SK-N-SH (cell line): ENCODE results near the gene TOM1L2. TPM values are rescaled to one million over a fixed set of nuclear protein-coding genes. Genes with fewer than 3 reads are reported as not detected.

Experiments
- CTCF ChIA-PET: fragments of 300-600, 350-600 bp; formaldehyde crosslinking; extraction: SDS; loops from one replicate; lab custom pipeline; 2021; lab: Yijun Ruan, JAX
- POLR2A ChIA-PET: fragments of 350-600 bp; sonication (Branson Sonifier 250); formaldehyde crosslinking; extraction: SDS; loops from one replicate; lab custom pipeline; 2020; ENCODE audit warnings: antibody characterized with exemption, inconsistent platforms; lab: Yijun Ruan, JAX
- DNase-seq: peaks from one replicate; pipeline ENCODE4 v3.0.0; 2012
- H2AFZ ChIP-seq: fragments of 200-600 bp; sonication (generic); 2 replicates; pipeline ENCODE4 v1.8.1; 2016; ENCODE audit warnings: antibody characterized with exemption, mild to moderate bottlenecking, low read depth
- H3F3A ChIP-seq: fragments of 200-600 bp; sonication (generic); replicated peaks from 2 replicates; pipeline ENCODE3; 2016; ENCODE audit warnings: antibody characterized with exemption, mild to moderate bottlenecking; ENCODE audit not compliant: insufficient read depth
- H3K27ac ChIP-seq, 2 experiments: fragments of 200-500 bp in 1 of 2; fragments of 200-600 bp in 1 of 2; sonication (Bioruptor generic) in 1 of 2; sonication (generic), shearing (Covaris generic) in 1 of 2; 2 replicates each; pipeline versions ENCODE4 v1.5.1 to v1.6.1; 2014 to 2016; ENCODE audit warnings: low read depth in 2 of 2, inconsistent platforms in 1 of 2, low read length in 1 of 2, mild to moderate bottlenecking in 1 of 2, mixed read lengths in 1 of 2
- H3K27me3 ChIP-seq: fragments of 200-600 bp; sonication (generic), shearing (Covaris generic); 2 replicates; pipeline ENCODE4 v1.6.1; 2016; ENCODE audit warnings: mixed run types; ENCODE audit not compliant: insufficient read depth
- H3K36me3 ChIP-seq, 2 experiments: fragments of 200-500 bp in 1 of 2; fragments of 200-600 bp in 1 of 2; sonication (Bioruptor generic) in 1 of 2; sonication (generic) in 1 of 2; replicated peaks in 1 of 2; 2 replicates each; pipeline versions ENCODE3 to v1.5.1; 2014 to 2016; ENCODE audit warnings: low read length in 1 of 2, mild to moderate bottlenecking in 1 of 2; ENCODE audit not compliant: insufficient read depth in 2 of 2, control insufficient read depth in 1 of 2
- H3K4me1 ChIP-seq, 2 experiments: fragments of 200-500 bp in 1 of 2; fragments of 200-600 bp in 1 of 2; sonication (Bioruptor generic) in 1 of 2; sonication (generic), shearing (Covaris generic) in 1 of 2; 2 replicates each; pipeline versions ENCODE4 v1.5.1 to v1.6.1; 2014 to 2016; ENCODE audit warnings: low read depth in 1 of 2, low read length in 1 of 2, mixed run types in 1 of 2; ENCODE audit not compliant: insufficient read depth in 2 of 2, control insufficient read depth in 1 of 2
- H3K4me2 ChIP-seq: fragments of 200-600 bp; sonication (generic), shearing (Covaris generic); 2 replicates; pipeline ENCODE4 v1.6.1; 2017; ENCODE audit warnings: mixed run types
- H3K4me3 ChIP-seq, 2 experiments: fragments of 200-500 bp in 1 of 2; fragments of 200-600 bp in 1 of 2; sonication (Bioruptor generic) in 1 of 2; sonication (generic), shearing (Covaris generic) in 1 of 2; 2 replicates each; pipeline versions ENCODE4 v1.5.1 to v1.8.1; 2014 to 2016; ENCODE audit warnings: low read depth in 2 of 2, inconsistent platforms in 1 of 2, low read length in 1 of 2, mild to moderate bottlenecking in 1 of 2, mixed read lengths in 1 of 2, moderate library complexity in 1 of 2
- H3K79me2 ChIP-seq: fragments of 200-600 bp; sonication (generic); 2 replicates; pipeline ENCODE4 v1.8.1; 2017; ENCODE audit warnings: mild to moderate bottlenecking; ENCODE audit not compliant: insufficient read depth
- H3K9ac ChIP-seq: fragments of 200-600 bp; sonication (generic); 2 replicates; pipeline ENCODE4 v1.6.1; 2017; ENCODE audit warnings: mixed run types
- H3K9me2 ChIP-seq: fragments of 200-600 bp; sonication (generic); 2 replicates; pipeline ENCODE4 v1.6.1; 2017; ENCODE audit warnings: mixed run types
- H3K9me3 ChIP-seq: fragments of 200-600 bp; sonication (generic); 2 replicates; pipeline ENCODE4 v1.6.1; 2017; ENCODE audit warnings: mixed run types, mild to moderate bottlenecking, moderate library complexity
- H4K20me1 ChIP-seq: fragments of 200-600 bp; sonication (generic); 2 replicates; pipeline ENCODE4 v1.6.1; 2017; ENCODE audit warnings: mild to moderate bottlenecking, mixed run types; ENCODE audit not compliant: insufficient read depth
- EP300 ChIP-seq, 2 experiments: IDR thresholded peaks; 2 replicates each; pipeline versions ENCODE4 v1.4.0 to v1.6.1; 2012; ENCODE audit warnings: borderline replicate concordance in 1 of 2, low read depth in 1 of 2, low read length in 1 of 2
- EZH2phosphoT487 ChIP-seq: fragments of 200-600 bp; sonication (generic); IDR thresholded peaks from 2 replicates; pipeline ENCODE4 v1.6.1; 2017; ENCODE audit warnings: low read depth, mixed run types, mild to moderate bottlenecking, antibody characterized with exemption, moderate library complexity, borderline replicate concordance
- FOXJ3 ChIP-seq: sonication (generic); formaldehyde crosslinking; IDR thresholded peaks from 2 replicates; pipeline ENCODE4 v1.5.1; 2020; ENCODE audit warnings: mild to moderate bottlenecking, missing genetic modification reagents
- GATA2 ChIP-seq: sonication (generic); formaldehyde crosslinking; IDR thresholded peaks from 2 replicates; pipeline ENCODE4 v1.5.0; 2020; ENCODE audit warnings: mild to moderate bottlenecking, missing genetic modification reagents
- JUND ChIP-seq: IDR thresholded peaks from 2 replicates; pipeline ENCODE4 v1.4.0; 2012
- MXI1 ChIP-seq: IDR thresholded peaks from 2 replicates; pipeline ENCODE4 v1.6.1; 2012; ENCODE audit warnings: mild to moderate bottlenecking, low read depth, low read length, improper control_type of control experiment
- NFIC ChIP-seq: IDR thresholded peaks from 2 replicates; pipeline ENCODE4 v1.4.0; 2012; ENCODE audit warnings: borderline replicate concordance
- NRF1 ChIP-seq: IDR thresholded peaks from 2 replicates; pipeline ENCODE4 v1.6.1; 2012; ENCODE audit warnings: low read depth, mild to moderate bottlenecking, low read length
- RAD21 ChIP-seq: IDR thresholded peaks from 2 replicates; pipeline ENCODE4 v1.6.1; 2012; ENCODE audit warnings: mild to moderate bottlenecking, low read length
- RXRA ChIP-seq: IDR thresholded peaks from 2 replicates; pipeline ENCODE4 v1.4.0; 2012; ENCODE audit warnings: low read depth, mild to moderate bottlenecking, borderline replicate concordance
- SIN3A ChIP-seq: IDR thresholded peaks from 2 replicates; pipeline ENCODE4 v1.6.1; 2012; ENCODE audit warnings: low read depth, mild to moderate bottlenecking, low read length, moderate library complexity, borderline replicate concordance
- TCF12 ChIP-seq: IDR thresholded peaks from 2 replicates; pipeline ENCODE4 v1.4.0; 2012
- TEAD4 ChIP-seq: IDR thresholded peaks from 2 replicates; pipeline ENCODE4 v1.4.0; 2012; ENCODE audit warnings: mild to moderate bottlenecking, borderline replicate concordance; ENCODE audit not compliant: insufficient read depth
- USF2 ChIP-seq: fragments of 150-350 bp; IDR thresholded peaks from 2 replicates; pipeline ENCODE4 v1.6.1; 2017; ENCODE audit warnings: antibody characterized with exemption, low read length, low read depth, borderline replicate concordance
- YY1 ChIP-seq: IDR thresholded peaks from 2 replicates; pipeline ENCODE4 v1.4.0; 2012; ENCODE audit warnings: low read depth, mild to moderate bottlenecking
- ZBTB33 ChIP-seq: IDR thresholded peaks from 2 replicates; pipeline ENCODE4 v1.4.0; 2012; ENCODE audit warnings: low read depth, borderline replicate concordance
- whole genome bisulfite sequencing: methylation state at CpG from one replicate; pipeline ENCODE4 v1.1.6; 2017; ENCODE audit warnings: low lambda C conversion rate; 5-methylcytosine and 5-hydroxymethylcytosine counted together
- polyA plus RNA-seq, 3 experiments: library from polyadenylated mRNA; depleted of rRNA; stranded (reverse); fragments of >200 nt; gene quantifications; 2 replicates each; pipeline ENCODE4 v1.2.3, GENCODE V29; 2012
- TF ChIP-seq, protein P1 (sequence below): IDR thresholded peaks from 2 replicates; pipeline ENCODE4 v1.4.0; 2012; ENCODE audit warnings: low read depth, borderline replicate concordance
- TF ChIP-seq, protein P2 (sequence below): fragments of 200-600 bp; sonication (generic); IDR thresholded peaks from 2 replicates; pipeline ENCODE4 v1.6.1; 2017; ENCODE audit warnings: antibody characterized with exemption, mild to moderate bottlenecking, moderate library complexity

The TOM1L2 gene
- polyA plus RNA-seq, 1 of the 3 experiments (the other 2 are of a cell fraction), result 85.4 TPM

- Histone ChIP-seq H3K4me2 (no peak overlapping the region), H2AFZ (no peak overlapping the region), H3K9me2 (no peaks in the 10 kb centered on the region), H3K27ac (no peak overlapping the region), H3K27me3 (no peaks in the 10 kb centered on the region), H3K79me2 (no peaks in the 10 kb centered on the region), H3F3A (no peaks in the 10 kb centered on the region), H3K4me3 (no peak overlapping the region), H3K9ac (no peak overlapping the region), H3K4me1 (peaks cover 0 to 29% of the 10 kb centered on the region in 2 experiments; a peak in 1 of 4 replicates), H3K36me3 (peaks cover 16 to 63% of the 10 kb centered on the region in 2 experiments), H4K20me1 (no peaks in the 10 kb centered on the region), H3K9me3 (no peaks in the 10 kb centered on the region)
- CTCF ChIA-PET, result interaction anchor here (10.4 kb wide), 1 partner anchor 33 kb away, joined by 158 read pairs; no protein-coding TSS in a partner anchor
- 94% methylated on average over 6 of the region's 6 CpGs for WGBS
- DNase-seq, result no peak
- POLR2A ChIA-PET, result no interaction called here
- TF ChIP-seq FOXJ3 (CRISPR knock-in tag), result no peak
- no peak for TF ChIP-seq ZBTB33
- TF ChIP-seq EZH2phosphoT487, result no peak
- TF ChIP-seq, protein P1, sequence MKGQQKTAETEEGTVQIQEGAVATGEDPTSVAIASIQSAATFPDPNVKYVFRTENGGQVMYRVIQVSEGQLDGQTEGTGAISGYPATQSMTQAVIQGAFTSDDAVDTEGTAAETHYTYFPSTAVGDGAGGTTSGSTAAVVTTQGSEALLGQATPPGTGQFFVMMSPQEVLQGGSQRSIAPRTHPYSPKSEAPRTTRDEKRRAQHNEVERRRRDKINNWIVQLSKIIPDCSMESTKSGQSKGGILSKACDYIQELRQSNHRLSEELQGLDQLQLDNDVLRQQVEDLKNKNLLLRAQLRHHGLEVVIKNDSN, result no peak
- TF ChIP-seq EP300 (IDR thresholded peaks at IDR 0.05; ENCODE audit: borderline replicate concordance in 1 of 2, low read depth in 1 of 2, low read length in 1 of 2), result no peak
- no peak for TF ChIP-seq TCF12
- TF ChIP-seq, protein P2, sequence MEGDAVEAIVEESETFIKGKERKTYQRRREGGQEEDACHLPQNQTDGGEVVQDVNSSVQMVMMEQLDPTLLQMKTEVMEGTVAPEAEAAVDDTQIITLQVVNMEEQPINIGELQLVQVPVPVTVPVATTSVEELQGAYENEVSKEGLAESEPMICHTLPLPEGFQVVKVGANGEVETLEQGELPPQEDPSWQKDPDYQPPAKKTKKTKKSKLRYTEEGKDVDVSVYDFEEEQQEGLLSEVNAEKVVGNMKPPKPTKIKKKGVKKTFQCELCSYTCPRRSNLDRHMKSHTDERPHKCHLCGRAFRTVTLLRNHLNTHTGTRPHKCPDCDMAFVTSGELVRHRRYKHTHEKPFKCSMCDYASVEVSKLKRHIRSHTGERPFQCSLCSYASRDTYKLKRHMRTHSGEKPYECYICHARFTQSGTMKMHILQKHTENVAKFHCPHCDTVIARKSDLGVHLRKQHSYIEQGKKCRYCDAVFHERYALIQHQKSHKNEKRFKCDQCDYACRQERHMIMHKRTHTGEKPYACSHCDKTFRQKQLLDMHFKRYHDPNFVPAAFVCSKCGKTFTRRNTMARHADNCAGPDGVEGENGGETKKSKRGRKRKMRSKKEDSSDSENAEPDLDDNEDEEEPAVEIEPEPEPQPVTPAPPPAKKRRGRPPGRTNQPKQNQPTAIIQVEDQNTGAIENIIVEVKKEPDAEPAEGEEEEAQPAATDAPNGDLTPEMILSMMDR, result no peak
- TF ChIP-seq GATA2 (CRISPR knock-in tag), result no peak
- TF ChIP-seq USF2, result no peak
- TF ChIP-seq RXRA, result no peak
- TF ChIP-seq MXI1, result no peak
- no peak for TF ChIP-seq SIN3A
- no peak for TF ChIP-seq JUND
- TF ChIP-seq RAD21, result no peak
- TF ChIP-seq TEAD4, result no peak
- no peak for TF ChIP-seq YY1
- TF ChIP-seq NFIC, result no peak
- no peak for TF ChIP-seq NRF1
- TF ChIP-seq, all 33 proteins: peak for 0
Observed at GRCh38 chr17:17886226-17886625, 86.0 kb downstream of the TOM1L2 start.
